CD8-positive, alpha-beta memory T cell (primary cell): ENCODE data around the gene PHF21A. TPM values are rescaled to one million over a fixed set of nuclear protein-coding genes. Genes with fewer than 3 reads are reported as not detected.
A peak's percentile ranks its signal among the peaks of the same experiment; 100 is the strongest.
"Not testable (repeated sequence)": the region's sequence is repeated elsewhere in the genome, so short reads cannot be mapped to it uniquely, and the experiment has no call there.

Source experiments
- CTCF ChIA-PET: fragments of 350-600 bp; sonication (Branson Sonifier 250); formaldehyde crosslinking; loops from one replicate; lab custom pipeline; 2021; ENCODE audit warnings: antibody characterized with exemption; lab: Charles Lee
- POLR2A ChIA-PET: fragments of 350-600 bp; sonication (Branson Sonifier 250); formaldehyde crosslinking; loops from one replicate; lab custom pipeline; 2021; ENCODE audit warnings: antibody characterized with exemption; lab: Charles Lee
- DNase-seq, 5 donors: peaks; one replicate each; pipeline versions ENCODE4 v3.0.0 to v3.0.0-alpha.2; 2020 to 2022; ENCODE audit warnings: mixed read lengths in 1 of 5
- H3K27ac ChIP-seq: one replicate; pipeline ENCODE4 v1.7.0; 2013; ENCODE audit warnings: low read depth, mild to moderate bottlenecking, low read length, moderate library complexity
- H3K27me3 ChIP-seq: 2 replicates; pipeline ENCODE4 v1.7.0; 2013; ENCODE audit warnings: low read length, mild to moderate bottlenecking; ENCODE audit not compliant: insufficient read depth, poor library complexity, severe bottlenecking
- H3K36me3 ChIP-seq: 2 replicates; pipeline ENCODE4 v1.7.0; 2013; ENCODE audit warnings: mild to moderate bottlenecking, low read length, moderate library complexity; ENCODE audit not compliant: insufficient read depth
- H3K4me1 ChIP-seq: 2 replicates; pipeline ENCODE4 v1.7.0; 2013; ENCODE audit warnings: mild to moderate bottlenecking, low read length, moderate library complexity; ENCODE audit not compliant: insufficient read depth
- H3K4me3 ChIP-seq: 2 replicates; pipeline ENCODE4 v1.7.0; 2013; ENCODE audit warnings: mild to moderate bottlenecking, low read length
- H3K9me3 ChIP-seq: 2 replicates; pipeline ENCODE4 v1.7.0; 2013; ENCODE audit warnings: mild to moderate bottlenecking, low read length
- H3K27ac Mint-ChIP-seq, 8 donors: one replicate each; pipeline ENCODE4 v1.8.0; 2020 to 2021; ENCODE audit warnings: mixed read lengths in 8 of 8, mild to moderate bottlenecking in 6 of 8, inconsistent platforms in 3 of 8, moderate library complexity in 3 of 8
- H3K27me3 Mint-ChIP-seq, 2 donors: one replicate each; pipeline ENCODE4 v1.8.0; 2020 to 2021; ENCODE audit warnings: mixed read lengths in 2 of 2, mild to moderate bottlenecking in 1 of 2, moderate library complexity in 1 of 2
- H3K36me3 Mint-ChIP-seq, 3 donors: one replicate each; pipeline ENCODE4 v1.8.0; 2020 to 2021; ENCODE audit warnings: mixed read lengths in 3 of 3, inconsistent platforms in 1 of 3, mild to moderate bottlenecking in 1 of 3
- H3K4me1 Mint-ChIP-seq, 3 donors: one replicate each; pipeline ENCODE4 v1.8.0; 2020 to 2021; ENCODE audit warnings: mixed read lengths in 3 of 3, inconsistent platforms in 1 of 3, mild to moderate bottlenecking in 1 of 3
- H3K4me3 Mint-ChIP-seq, 7 donors: one replicate each; pipeline ENCODE4 v1.8.0; 2020 to 2021; ENCODE audit warnings: mixed read lengths in 7 of 7, mild to moderate bottlenecking in 6 of 7, moderate library complexity in 4 of 7, inconsistent platforms in 2 of 7
- H3K9me3 Mint-ChIP-seq, 5 donors: one replicate each; pipeline ENCODE4 v1.8.0; 2020 to 2022; ENCODE audit warnings: mixed read lengths in 5 of 5, mild to moderate bottlenecking in 3 of 5, moderate library complexity in 2 of 5, inconsistent platforms in 1 of 5
- polyA plus RNA-seq: library from polyadenylated mRNA; unstranded; fragments of 300-500 nt; fragmentation: Illumina TruSeq; gene quantifications from one replicate; pipeline ENCODE4 v1.2.3, GENCODE V29; 2021
- total RNA-seq, 2 experiments: library from RNA; stranded (reverse); gene quantifications; one replicate each; pipeline ENCODE4 v1.2.3, GENCODE V29; 2021

Gene PHF21A
- total and polyA plus RNA-seq, 3 experiments from 2014 or later = 14.1 to 33.5 (median 30.5) TPM

DNA sequence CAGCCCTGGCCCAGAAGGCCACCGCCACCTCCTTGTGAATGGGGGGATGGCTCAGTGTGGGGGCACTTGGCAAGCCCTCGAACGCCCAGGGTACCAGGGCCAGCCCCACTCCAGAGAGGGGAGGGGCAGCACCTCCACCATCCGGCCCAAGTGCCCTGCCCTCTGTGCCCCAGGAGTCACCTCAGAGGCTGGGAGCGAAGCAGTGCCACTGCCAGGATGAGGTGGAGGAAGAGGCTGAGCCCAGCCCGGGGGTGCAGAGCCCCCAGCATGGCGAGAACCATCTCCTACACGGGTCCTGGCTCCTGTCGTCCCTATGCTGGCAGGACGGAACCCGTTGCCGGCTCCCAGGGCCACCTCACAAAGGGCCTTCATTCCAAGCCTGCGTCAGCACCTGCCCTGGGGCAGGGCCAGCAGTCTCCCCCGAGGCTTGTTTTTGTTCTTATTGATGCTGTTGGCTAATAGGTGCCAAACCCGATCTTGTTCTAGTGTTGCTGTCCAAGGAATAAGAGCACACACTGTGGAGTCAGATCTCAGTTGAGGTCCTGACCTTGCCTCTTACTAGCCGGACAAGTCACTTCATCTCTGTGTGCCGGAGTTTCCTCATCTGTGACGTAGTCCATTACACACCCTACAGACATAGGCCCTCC, 214.2 kb downstream of the PHF21A start, which contains the start of gene FREY1:
FREY1 (minus strand) TSS at position 307 of the 647 bp plus-strand sequence; CDS start at position 281, 26 bp downstream.
- no peaks in the 10 kb centered on the region for H3K9me3 ChIP-seq
- H3K27ac ChIP-seq = no peak within 1 kb of the TSS
- H3K27ac Mint-ChIP-seq = peak within 1 kb of the TSS in 3 of 8 donors; percentile 7 to 84 (median 58)
- H3K4me3 ChIP-seq = no peak within 1 kb of the TSS
- H3K4me1 ChIP-seq = no peaks in the 10 kb centered on the region
- H3K36me3 ChIP-seq = peaks cover 11% of the 10 kb centered on the region
- peak within 1 kb of the TSS in 1 of 7 donors; percentile 4 for H3K4me3 Mint-ChIP-seq
- no peak for DNase-seq
- peaks cover 0 to 30% (median 0%) of the 10 kb centered on the region in 3 donors for H3K36me3 Mint-ChIP-seq
- H3K27me3 Mint-ChIP-seq = peaks cover 0 to 1% of the 10 kb centered on the region in 2 donors
- no peaks in the 10 kb centered on the region for H3K9me3 Mint-ChIP-seq
- CTCF ChIA-PET = no interaction called here
- no peaks in the 10 kb centered on the region for H3K27me3 ChIP-seq
- peaks cover 3 to 20% (median 6%) of the 10 kb centered on the region in 3 donors for H3K4me1 Mint-ChIP-seq
- POLR2A ChIA-PET = no interaction called here

DNA sequence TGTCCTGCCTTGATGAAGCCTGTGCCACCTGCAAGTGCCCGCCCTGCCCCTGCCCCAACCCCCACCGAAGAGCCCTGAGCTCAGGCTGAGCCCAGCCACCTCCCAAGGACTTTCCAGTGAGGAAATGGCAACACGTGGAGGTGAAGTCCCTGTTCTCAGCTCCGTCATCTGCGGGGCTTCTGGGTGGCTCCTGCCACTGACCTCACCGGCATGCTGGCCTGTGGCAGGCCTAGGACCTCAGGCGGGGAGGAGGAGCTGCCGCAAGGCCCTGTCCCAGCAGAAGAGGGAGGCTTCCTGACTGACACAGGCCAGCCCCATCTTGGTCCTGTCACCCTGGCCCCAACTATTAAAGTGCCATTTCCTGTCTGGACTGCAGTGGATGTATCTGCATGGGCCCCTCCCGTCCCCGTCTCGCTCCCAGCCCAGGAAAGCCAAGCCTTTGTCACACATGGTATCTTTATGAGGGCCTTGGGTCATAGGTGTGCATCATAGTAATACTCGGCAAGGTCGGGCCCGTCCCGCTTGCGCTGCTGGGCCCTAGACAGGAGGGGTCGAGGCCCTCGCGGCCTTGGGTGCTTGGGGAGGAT, 215.1 kb downstream of the PHF21A start:
- H3K4me3 Mint-ChIP-seq = no peak overlapping the region
- no peaks in the 10 kb centered on the region for H3K27me3 ChIP-seq
- H3K4me1 ChIP-seq = no peaks in the 10 kb centered on the region

DNA sequence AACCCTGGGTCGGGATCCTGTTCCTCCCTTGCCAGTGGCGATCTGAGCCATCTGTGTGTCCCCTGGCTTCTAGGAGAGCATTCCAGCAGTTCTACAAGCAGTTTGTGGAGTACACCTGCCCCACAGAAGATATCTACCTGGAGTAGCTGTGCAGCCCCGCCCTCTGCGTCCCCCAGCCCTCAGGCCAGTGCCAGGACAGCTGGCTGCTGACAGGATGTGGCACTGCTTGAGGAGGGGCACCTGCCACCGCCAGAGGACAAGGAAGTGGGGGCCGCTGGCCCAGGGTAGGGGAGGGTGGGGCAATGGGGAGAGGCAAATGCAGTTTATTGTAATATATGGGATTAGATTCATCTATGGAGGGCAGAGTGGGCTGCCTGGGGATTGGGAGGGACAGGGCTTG, 215.7 kb downstream of the PHF21A start:
- CTCF ChIA-PET, H3K4me1 ChIP-seq, H3K9me3 ChIP-seq, POLR2A ChIA-PET, H3K27me3 ChIP-seq, H3K27ac ChIP-seq, H3K27me3 Mint-ChIP-seq, H3K4me3 ChIP-seq, DNase-seq, H3K9me3 Mint-ChIP-seq, H3K36me3 ChIP-seq, H3K4me3 Mint-ChIP-seq: not testable (repeated sequence)
- Mint-ChIP-seq H3K4me1 (peaks cover 3 to 23% (median 7%) of the 10 kb centered on the region in 3 donors), H3K36me3 (peaks cover 0 to 17% (median 0%) of the 10 kb centered on the region in 3 donors), H3K27ac (peak overlapping the region in 1 of 8 donors; percentile 43)

More for the DNA sequence above, 215.1 kb downstream of the PHF21A start:
- Mint-ChIP-seq H3K9me3 (no peaks in the 10 kb centered on the region), H3K27me3 (peaks cover 0 to 1% of the 10 kb centered on the region in 2 donors), H3K27ac (peak overlapping the region in 2 of 8 donors; percentile 51 to 84), H3K4me1 (peaks cover 3 to 20% (median 6%) of the 10 kb centered on the region in 3 donors), H3K36me3 (peaks cover 0 to 23% (median 0%) of the 10 kb centered on the region in 3 donors)
- H3K36me3 ChIP-seq = peaks cover 8% of the 10 kb centered on the region
- H3K4me3 ChIP-seq = no peak overlapping the region
- no peaks in the 10 kb centered on the region for H3K9me3 ChIP-seq
- H3K27ac ChIP-seq = no peak overlapping the region
- ChIA-PET POLR2A (no interaction called here), CTCF (no interaction called here)
- no peak for DNase-seq

DNA sequence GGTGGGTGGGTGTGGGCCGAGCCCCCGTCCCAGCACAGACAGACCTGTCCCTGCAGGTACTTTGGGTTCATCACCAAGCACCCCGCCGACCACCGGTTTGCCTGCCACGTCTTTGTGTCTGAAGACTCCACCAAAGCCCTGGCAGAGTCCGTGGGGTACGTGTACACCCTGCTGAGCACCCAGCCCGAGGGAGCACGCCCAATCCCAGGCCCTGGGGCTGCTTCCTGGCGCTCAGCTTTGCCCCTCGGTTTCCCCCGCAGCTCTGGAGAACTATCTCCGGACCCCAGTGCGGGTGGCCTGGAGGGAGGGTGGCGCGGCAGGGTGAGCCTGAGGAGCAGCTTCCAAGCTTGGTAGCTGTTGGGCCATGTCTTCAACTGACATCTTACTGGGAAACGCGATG, 216.2 kb downstream of the PHF21A start:
- H3K36me3 Mint-ChIP-seq = peaks cover 0 to 12% (median 0%) of the 10 kb centered on the region in 3 donors
- Histone ChIP-seq H3K9me3 (no peaks in the 10 kb centered on the region), H3K27me3 (peaks cover 3% of the 10 kb centered on the region), H3K4me3 (no peak overlapping the region), H3K36me3 (no peaks in the 10 kb centered on the region), H3K27ac (no peak overlapping the region), H3K4me1 (no peaks in the 10 kb centered on the region)
- peaks cover 3 to 25% (median 8%) of the 10 kb centered on the region in 3 donors for H3K4me1 Mint-ChIP-seq
- CTCF ChIA-PET = no interaction called here
- H3K27me3 Mint-ChIP-seq = peaks cover 4 to 7% of the 10 kb centered on the region in 2 donors
- POLR2A ChIA-PET = interaction anchor here (0.5 kb wide), 1 partner anchor 18 kb away, joined by 7 read pairs; no protein-coding TSS in a partner anchor
- H3K4me3 Mint-ChIP-seq = no peak overlapping the region
- H3K9me3 Mint-ChIP-seq = no peaks in the 10 kb centered on the region
- no peak for DNase-seq
- peak overlapping the region in 1 of 8 donors; percentile 43 for H3K27ac Mint-ChIP-seq

DNA sequence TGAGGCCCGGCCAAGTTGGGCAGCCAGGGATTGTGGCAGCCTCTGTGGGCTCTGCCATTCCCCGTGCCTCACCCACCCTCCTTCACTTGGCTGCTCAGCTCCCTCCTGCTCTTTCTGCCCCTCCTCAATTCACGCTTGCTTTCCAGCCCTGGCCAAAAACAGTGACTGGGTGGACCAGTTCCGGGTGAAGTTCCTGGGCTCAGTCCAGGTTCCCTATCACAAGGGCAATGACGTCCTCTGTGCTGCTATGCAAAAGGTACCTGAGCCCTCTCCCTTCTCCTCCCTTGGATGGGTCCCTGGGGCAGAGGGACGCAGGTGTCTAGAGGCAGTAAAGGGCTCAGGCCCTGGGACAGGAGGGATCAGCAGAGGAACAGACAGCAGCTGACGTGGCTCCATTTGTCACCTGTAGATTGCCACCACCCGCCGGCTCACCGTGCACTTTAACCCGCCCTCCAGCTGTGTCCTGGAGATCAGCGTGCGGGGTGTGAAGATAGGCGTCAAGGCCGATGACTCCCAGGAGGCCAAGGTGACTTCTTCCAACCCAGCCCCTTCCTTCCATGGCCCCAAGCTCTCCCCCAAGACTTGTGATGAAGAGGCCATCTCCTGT, 216.8 kb downstream of the PHF21A start:
- DNase-seq = no peak
- H3K27ac ChIP-seq = no peak overlapping the region
- no peaks in the 10 kb centered on the region for H3K9me3 Mint-ChIP-seq
- H3K27ac Mint-ChIP-seq = peak overlapping the region in 1 of 8 donors; percentile 43
- H3K36me3 Mint-ChIP-seq = peaks cover 0 to 5% (median 0%) of the 10 kb centered on the region in 3 donors
- peaks cover 3 to 27% (median 8%) of the 10 kb centered on the region in 3 donors for H3K4me1 Mint-ChIP-seq
- H3K4me3 Mint-ChIP-seq = no peak overlapping the region
- ChIA-PET POLR2A (interaction anchor here (0.5 kb wide), 1 partner anchor 19 kb away, joined by 7 read pairs; no protein-coding TSS in a partner anchor), CTCF (no interaction called here)
- H3K36me3 ChIP-seq = no peaks in the 10 kb centered on the region
- peaks cover 5 to 7% of the 10 kb centered on the region in 2 donors for H3K27me3 Mint-ChIP-seq
- no peak overlapping the region for H3K4me3 ChIP-seq
- H3K27me3 ChIP-seq = peaks cover 5% of the 10 kb centered on the region
- no peaks in the 10 kb centered on the region for H3K9me3 ChIP-seq
- H3K4me1 ChIP-seq = peaks cover under 1% of the 10 kb centered on the region

DNA sequence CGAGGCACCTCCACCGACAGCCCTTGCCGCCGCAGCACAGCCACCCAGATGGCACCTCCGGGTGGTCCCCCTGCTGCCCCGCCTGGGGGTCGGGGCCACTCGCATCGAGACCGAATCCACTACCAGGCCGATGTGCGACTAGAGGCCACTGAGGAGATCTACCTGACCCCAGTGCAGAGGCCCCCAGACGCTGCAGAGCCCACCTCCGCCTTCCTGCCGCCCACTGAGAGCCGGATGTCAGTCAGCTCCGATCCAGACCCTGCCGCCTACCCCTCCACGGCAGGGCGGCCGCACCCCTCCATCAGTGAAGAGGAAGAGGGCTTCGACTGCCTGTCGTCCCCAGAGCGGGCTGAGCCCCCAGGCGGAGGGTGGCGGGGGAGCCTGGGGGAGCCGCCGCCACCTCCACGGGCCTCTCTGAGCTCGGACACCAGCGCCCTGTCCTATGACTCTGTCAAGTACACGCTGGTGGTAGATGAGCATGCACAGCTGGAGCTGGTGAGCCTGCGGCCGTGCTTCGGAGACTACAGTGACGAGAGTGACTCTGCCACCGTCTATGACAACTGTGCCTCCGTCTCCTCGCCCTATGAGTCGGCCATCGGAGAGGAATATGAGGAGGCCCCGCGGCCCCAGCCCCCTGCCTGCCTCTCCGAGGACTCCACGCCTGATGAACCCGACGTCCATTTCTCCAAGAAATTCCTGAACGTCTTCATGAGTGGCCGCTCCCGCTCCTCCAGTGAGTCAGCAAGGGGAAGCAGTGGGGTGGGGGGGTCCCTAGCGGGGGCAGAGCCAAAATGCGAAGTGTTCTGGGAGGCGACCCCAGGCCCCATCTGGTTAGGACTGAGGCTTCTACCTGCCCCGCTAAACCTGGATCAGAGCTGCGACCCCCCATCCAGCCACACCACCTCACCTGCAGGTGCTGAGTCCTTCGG, 218.5 kb downstream of the PHF21A start:
- Histone ChIP-seq H3K4me1 (peaks cover 9% of the 10 kb centered on the region), H3K4me3 (no peak overlapping the region), H3K27me3 (peaks cover 20% of the 10 kb centered on the region), H3K9me3 (no peaks in the 10 kb centered on the region), H3K36me3 (no peaks in the 10 kb centered on the region), H3K27ac (no peak overlapping the region)
- CTCF ChIA-PET = no interaction called here
- no peak for DNase-seq
- Mint-ChIP-seq H3K27me3 (peaks cover 11 to 20% of the 10 kb centered on the region in 2 donors), H3K9me3 (no peaks in the 10 kb centered on the region), H3K36me3 (no peaks in the 10 kb centered on the region), H3K4me3 (peak overlapping the region in 1 of 7 donors; percentile 28), H3K27ac (no peak overlapping the region), H3K4me1 (peaks cover 3 to 28% (median 8%) of the 10 kb centered on the region in 3 donors)
- POLR2A ChIA-PET = no interaction called here

DNA sequence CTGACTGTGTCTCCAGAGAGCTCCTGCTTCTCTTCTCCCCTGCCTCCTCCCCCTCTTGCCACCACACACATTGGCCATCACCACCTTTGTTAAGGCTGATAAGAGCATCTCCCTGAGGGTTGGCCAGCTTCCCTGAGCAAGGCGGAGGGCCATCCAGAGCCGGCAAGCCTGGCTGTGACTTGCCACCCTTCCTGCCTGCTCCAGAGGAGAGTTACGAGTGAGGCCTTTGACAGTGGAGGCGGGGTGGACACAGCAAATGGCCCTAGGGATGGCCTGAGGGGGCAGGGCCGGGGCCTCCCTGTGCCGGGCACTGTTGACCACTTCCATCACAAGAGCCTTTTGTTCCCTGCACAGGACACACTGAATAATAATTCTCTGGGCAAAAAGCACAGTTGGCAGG, 219.6 kb downstream of the PHF21A start:
- Histone ChIP-seq H3K4me1 (peaks cover 9% of the 10 kb centered on the region), H3K27me3 (peaks cover 20% of the 10 kb centered on the region), H3K27ac (no peak overlapping the region), H3K4me3 (no peak overlapping the region), H3K36me3 (no peaks in the 10 kb centered on the region), H3K9me3 (no peaks in the 10 kb centered on the region)
- H3K9me3 Mint-ChIP-seq = no peaks in the 10 kb centered on the region
- H3K4me3 Mint-ChIP-seq = peak overlapping the region in 2 of 7 donors; percentile 20 to 84
- peaks cover 3 to 25% (median 6%) of the 10 kb centered on the region in 3 donors for H3K4me1 Mint-ChIP-seq
- peak overlapping the region in 1 of 8 donors; percentile 55 for H3K27ac Mint-ChIP-seq
- ChIA-PET POLR2A (interaction anchor here (1.2 kb wide), 1 partner anchor 14 kb away, joined by 3 read pairs; no protein-coding TSS in a partner anchor), CTCF (interaction anchor here (0.8 kb wide), 1 partner anchor 63 kb away, joined by 3 read pairs; no protein-coding TSS in a partner anchor)
- no peak for DNase-seq
- peaks cover 11 to 25% of the 10 kb centered on the region in 2 donors for H3K27me3 Mint-ChIP-seq
- no peaks in the 10 kb centered on the region for H3K36me3 Mint-ChIP-seq
